Pancreas (tissue), 10 donors: ENCODE measurements around the gene LGALS3. TPM values are rescaled to one million over a fixed set of nuclear protein-coding genes. Genes with fewer than 3 reads are reported as not detected.

ENCODE experiments used
- ATAC-seq, 4 donors: fragments of 200-7000 bp; cut with Tn5 transposase; one replicate each; pipeline versions ENCODE4 v1.8.0 to v1.9.1; 2020; ENCODE audit warnings: mild to moderate bottlenecking in 4 of 4, moderate library complexity in 4 of 4
- DNase-seq, 6 donors: peaks; one replicate each; pipeline ENCODE4 v3.0.0-alpha.2; 2020
- FAIRE-seq: peaks from 2 replicates; lab custom pipeline; 2012; peaks lifted over from hg19 to GRCh38; lab: Jason Lieb, UNC
- H3K27ac ChIP-seq, 4 donors: fragments of 200-600 bp; sonication (generic); 1 replicate in 3 of 4; 2 replicates in 1 of 4; pipeline versions ENCODE4 v1.5.0 to v1.8.0; 2020
- H3K27me3 ChIP-seq, 4 donors: fragments of 200-600 bp; one replicate each; pipeline ENCODE4 v1.8.0; 2021
- H3K36me3 ChIP-seq, 3 donors: fragments of 200-600 bp; sonication (generic) in 1 of 3; one replicate each; pipeline versions ENCODE4 v1.5.0 to v1.8.0; 2020 to 2021
- H3K4me1 ChIP-seq, 3 donors: fragments of 200-600 bp; one replicate each; pipeline ENCODE4 v1.8.0; 2021
- H3K4me3 ChIP-seq, 4 donors: fragments of 200-600 bp; sonication (generic) in 2 of 4; one replicate each; pipeline versions ENCODE4 v1.5.0 to v1.8.0; 2020 to 2021
- H3K9me3 ChIP-seq, 4 donors: fragments of 200-600 bp; one replicate each; pipeline ENCODE4 v1.8.0; 2021
- CTCF ChIP-seq, 4 donors: fragments of 200-600 bp; sonication (generic) in 3 of 4; IDR thresholded peaks; one replicate each; pipeline versions ENCODE4 v1.5.0 to v1.8.0; 2021; ENCODE audit warnings: antibody characterized with exemption in 4 of 4
- WGBS, 2 donors: extraction: QIAGEN DNeasy Blood & Tissue Kit; methylation state at CpG; one replicate each; pipeline ENCODE4 v1.1.7; 2013; 5-methylcytosine and 5-hydroxymethylcytosine counted together
- intact Hi-C, 3 donors: fragments of 100-400 bp; cut with DNase I; formaldehyde crosslinking; loops; one replicate each; pipeline versions ENCODE4 v1.11.1 to v1.14.2; 2022
- polyA plus RNA-seq, 2 donors: library from polyadenylated mRNA; stranded (reverse); fragments of 200-250 nt; gene quantifications; one replicate each; pipeline ENCODE4 v1.2.3, GENCODE V29; 2013
- total RNA-seq, 6 donors: library from RNA; stranded (reverse); fragmentation: NEBNext Ultra II Directional in 4 of 6; extraction: Animal tissue kit (Norgen Biotek cat#: 25700) in 4 of 6; gene quantifications; one replicate each; pipeline versions ENCODE4 v1.2.1 to v1.2.4, GENCODE V29; 2021 to 2023
- donor health status: healthy with polysubstance abuse.
- donor health status: DM: no; HTN: no; CAD: no; lungs with moderate emphysema.
- donor health status: DM: no; HTN: no; CAD: no.
- donor health status: control.
- donor health status: control.
- donor health status: Bipolar disorder and iron deficiency.
- donor health status: DM: yes; HTN: yes; CAD: no.
- donor health status: DM: no; HTN: no; CAD: no.
- donor health status: DM: no; HTN: no; CAD: no.
- donor health status: DM: yes; HTN: yes; CAD: no.

Gene LGALS3
- total and polyA plus RNA-seq, 8 donors, result 22.6 to 77.8 (median 50.0) TPM

- FAIRE-seq (no peak), ATAC-seq (no peak), DNase-seq (no peak)
- H3K27ac ChIP-seq, result peak overlapping the region; percentile 56 to 89 (median 75)
- TF ChIP-seq CTCF (IDR thresholded peaks at IDR 0.05), result no peak
- intact Hi-C loops, result no loop called here
- WGBS, 2 donors, result 17 to 20% methylated on average over 20 of the region's 20 CpGs
- H3K4me3 ChIP-seq, result peak overlapping the region; percentile 58 to 89 (median 69)
- H3K27me3 ChIP-seq, result no peaks in the 10 kb centered on the region
- H3K36me3 ChIP-seq, result no peaks in the 10 kb centered on the region
- peaks cover 0 to 8% (median 0%) of the 10 kb centered on the region in 3 donors for H3K4me1 ChIP-seq
- no peaks in the 10 kb centered on the region for H3K9me3 ChIP-seq
Measured at GRCh38 chr14:55128386-55129085, 516 bp upstream of the LGALS3 start.

- FAIRE-seq (no peak), DNase-seq (peak; percentile 48 to 85 (median 65)), ATAC-seq (peak; percentile 64 to 75 (median 70))
- H3K9me3 ChIP-seq, result no peaks in the 10 kb centered on the region
- intact Hi-C loops, result no loop called here
- peak overlapping the region; percentile 58 to 89 (median 69) for H3K4me3 ChIP-seq
- 1% methylated on average over 44 to 53 of the region's 53 CpGs for WGBS, 2 donors
- no peaks in the 10 kb centered on the region for H3K27me3 ChIP-seq
- H3K36me3 ChIP-seq, result no peaks in the 10 kb centered on the region
- H3K4me1 ChIP-seq, result peaks cover 0 to 8% (median 0%) of the 10 kb centered on the region in 3 donors
- H3K27ac ChIP-seq, result peak overlapping the region; percentile 56 to 89 (median 75)
- TF ChIP-seq CTCF (IDR thresholded peaks at IDR 0.05), result no peak
Measured at GRCh38 chr14:55129428-55130195, 560 bp downstream of the LGALS3 start.

GRCh38 chr14:55130196-55130550 lies 1.1 kb downstream of the LGALS3 start:
- intact Hi-C loops, result no loop called here
- Histone ChIP-seq H3K4me1 (peaks cover 0 to 8% (median 0%) of the 10 kb centered on the region in 3 donors), H3K4me3 (peak overlapping the region; percentile 58 to 89 (median 69)), H3K36me3 (no peaks in the 10 kb centered on the region), H3K27ac (peak overlapping the region; percentile 56 to 89 (median 75)), H3K9me3 (no peaks in the 10 kb centered on the region), H3K27me3 (no peaks in the 10 kb centered on the region)
- TF ChIP-seq CTCF (IDR thresholded peaks at IDR 0.05), result no peak
- 25 to 35% methylated on average over 10 of the region's 10 CpGs for WGBS, 2 donors
- DNase-seq (peak in 2 of 6 donors; percentile 32 to 39), FAIRE-seq (no peak), ATAC-seq (peak; percentile 23 to 36 (median 27))

GRCh38 chr14:55131370-55132137 lies 2.5 kb downstream of the LGALS3 start:
- Histone ChIP-seq H3K27ac (no peak overlapping the region), H3K27me3 (no peaks in the 10 kb centered on the region), H3K9me3 (no peaks in the 10 kb centered on the region), H3K36me3 (no peaks in the 10 kb centered on the region), H3K4me3 (no peak overlapping the region), H3K4me1 (peaks cover 0 to 8% (median 0%) of the 10 kb centered on the region in 3 donors)
- FAIRE-seq (no peak), DNase-seq (no peak), ATAC-seq (no peak)
- 80% methylated on average over 7 of the region's 7 CpGs for WGBS, 2 donors
- intact Hi-C loops, result no loop called here
- no peak for TF ChIP-seq CTCF (IDR thresholded peaks at IDR 0.05)
